Right forelimb (tissue), 1 donor: ENCODE results near the gene NOS3.
"Not testable (repeated sequence)": the region's sequence is repeated elsewhere in the genome, so short reads cannot be mapped to it uniquely, and the experiment has no call there.

Source experiments
- DNase-seq: peaks from one replicate; pipeline ENCODE4 v3.0.0-alpha.2; 2018

The NOS3 gene

GRCh38 chr7:151003572-151003971 lies 12.8 kb downstream of the NOS3 start:
- DNase-seq, result no peak

- no peak for DNase-seq
These were observed 14.7 kb downstream of the NOS3 start for GRCh38 chr7:151005566-151005965.

- DNase-seq, result no peak
These were observed 15.9 kb downstream of the NOS3 start for GRCh38 chr7:151006590-151007300.

GRCh38 chr7:151007469-151007898 lies 16.7 kb downstream of the NOS3 start:
- no peak for DNase-seq

GRCh38 chr7:151008143-151008510 lies 17.3 kb downstream of the NOS3 start:
- DNase-seq, result no peak

- DNase-seq, result peak; percentile 74
These were observed 17.9 kb downstream of the NOS3 start for GRCh38 chr7:151008511-151009323.

- no peak for DNase-seq
These were observed 18.7 kb downstream of the NOS3 start for GRCh38 chr7:151009327-151010036.

GRCh38 chr7:151010037-151010306 lies 19.2 kb downstream of the NOS3 start:
- no peak for DNase-seq

GRCh38 chr7:151010307-151011096 lies 19.7 kb downstream of the NOS3 start:
- DNase-seq, result no peak

- DNase-seq, result no peak
These were observed 20.2 kb downstream of the NOS3 start for GRCh38 chr7:151011097-151011409.

- not testable (repeated sequence) for DNase-seq
These were observed 20.8 kb downstream of the NOS3 start for GRCh38 chr7:151011616-151012015.

GRCh38 chr7:151012031-151012692 lies 21.3 kb downstream of the NOS3 start:
- DNase-seq, result no peak

- no peak for DNase-seq
These were observed 22.1 kb downstream of the NOS3 start for GRCh38 chr7:151012911-151013347.

GRCh38 chr7:151013356-151013732 lies 22.5 kb downstream of the NOS3 start:
- no peak for DNase-seq

GRCh38 chr7:151013733-151014497 lies 23.1 kb downstream of the NOS3 start:
- DNase-seq, result peak; percentile 86

- no peak for DNase-seq
These were observed 24.1 kb downstream of the NOS3 start for GRCh38 chr7:151014950-151015349.

GRCh38 chr7:151015967-151016366 lies 25.1 kb downstream of the NOS3 start:
- no peak for DNase-seq

GRCh38 chr7:151016505-151016904 lies 25.7 kb downstream of the NOS3 start:
- DNase-seq, result no peak

GRCh38 chr7:151016942-151017341 lies 26.1 kb downstream of the NOS3 start:
- DNase-seq, result no peak

- DNase-seq, result no peak
These were observed 26.6 kb downstream of the NOS3 start for GRCh38 chr7:151017370-151017952.

- DNase-seq, result peak; percentile 88
These were observed 27.2 kb downstream of the NOS3 start for GRCh38 chr7:151017953-151018420.
